GM23248 (cell line): Measurements from ENCODE around the gene CNTNAP5.

Source experiments
- EZH2 ChIP-seq: fragments of 200-600 bp; sonication (generic); IDR thresholded peaks from 2 replicates; pipeline ENCODE4 v1.6.1; 2018; ENCODE audit warnings: antibody characterized with exemption, mild to moderate bottlenecking; ENCODE audit not compliant: insufficient read depth, poor library complexity, severe bottlenecking
- EZH2phosphoT487 ChIP-seq: fragments of 200-600 bp; sonication (generic); IDR thresholded peaks from 2 replicates; pipeline ENCODE4 v1.6.1; 2018; ENCODE audit warnings: antibody characterized with exemption, moderate library complexity, mild to moderate bottlenecking, low read depth; ENCODE audit not compliant: insufficient read depth

DNA sequence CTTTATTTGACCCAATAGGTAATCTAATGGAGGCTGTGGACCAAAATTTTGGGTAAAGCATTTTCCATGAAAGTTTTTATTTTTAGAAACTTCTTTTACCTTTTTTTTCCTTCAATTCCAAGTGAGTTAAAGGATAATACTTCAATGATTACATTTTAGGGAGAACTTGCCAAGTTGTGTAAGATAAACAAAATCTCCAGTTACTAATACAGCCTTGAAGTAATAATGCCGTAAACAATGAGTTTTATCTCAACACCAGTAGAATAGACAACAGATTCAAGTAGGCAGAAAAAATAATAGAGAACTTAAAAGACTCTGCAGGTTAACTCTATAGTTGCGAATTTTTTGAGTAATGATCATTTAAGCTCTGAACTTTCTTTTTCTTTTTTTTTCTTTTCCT is 807.4 kb downstream of the CNTNAP5 start:
- TF ChIP-seq EZH2 (no peak), EZH2phosphoT487 (no peak)
